A673 (cell line): Measurements from ENCODE around the gene CPT1A. TPM values are rescaled to one million over a fixed set of nuclear protein-coding genes. Genes with fewer than 3 reads are reported as not detected.

Experiments
- BruUV-seq: library from RNA; stranded (reverse); fragments of 400-500 nt; replicated peaks from 2 replicates; lab custom pipeline; 2021; lab: Mats Ljungman, UMichigan
- CTCF ChIA-PET: fragments of 300-600 bp; sonication (Branson Sonifier 250); formaldehyde crosslinking; loops from one replicate; lab custom pipeline; 2022; ENCODE audit warnings: antibody characterized with exemption; lab: Charles Lee
- POLR2A ChIA-PET: fragments of 300-600 bp; sonication (Branson Sonifier 250); formaldehyde crosslinking; loops from one replicate; lab custom pipeline; 2022; ENCODE audit warnings: antibody characterized with exemption; ENCODE audit not compliant: low non-redundant PET; lab: Charles Lee
- DNase-seq: peaks from one replicate; pipeline ENCODE4 v3.0.0-alpha.2; 2015; ENCODE audit warnings: low spot score
- H3K27ac ChIP-seq: fragments of 200-600 bp; sonication (generic); 2 replicates; pipeline ENCODE4 v1.5.1; 2016; ENCODE audit warnings: mixed run types, low read depth, mild to moderate bottlenecking, mixed read lengths, antibody characterized with exemption, low read length; ENCODE audit not compliant: poor library complexity, severe bottlenecking
- H3K27me3 ChIP-seq: fragments of 200-600 bp; sonication (generic); replicated peaks from 2 replicates; pipeline ENCODE4 v1.6.1; 2017; ENCODE audit warnings: mixed run types, low read depth, mild to moderate bottlenecking, mixed read lengths, antibody characterized with exemption, low read length; ENCODE audit not compliant: insufficient read depth, poor library complexity
- H3K36me3 ChIP-seq: fragments of 200-600 bp; sonication (generic); 2 replicates; pipeline ENCODE4 v1.6.1; 2016; ENCODE audit warnings: mixed run types, mild to moderate bottlenecking, mixed read lengths, antibody characterized with exemption, low read length; ENCODE audit not compliant: insufficient read depth, poor library complexity, severe bottlenecking
- H3K4me1 ChIP-seq: fragments of 200-600 bp; sonication (generic); 2 replicates; pipeline ENCODE4 v1.6.1; 2017; ENCODE audit warnings: mixed run types, mild to moderate bottlenecking, mixed read lengths, antibody characterized with exemption, low read length; ENCODE audit not compliant: insufficient read depth, poor library complexity, severe bottlenecking
- H3K4me3 ChIP-seq: fragments of 200-600 bp; sonication (generic); 2 replicates; pipeline ENCODE4 v1.5.1; 2016; ENCODE audit warnings: low read depth, mixed run types, mild to moderate bottlenecking, mixed read lengths, low read length; ENCODE audit not compliant: poor library complexity, severe bottlenecking
- H3K9me3 ChIP-seq: fragments of 200-600 bp; sonication (generic); 2 replicates; pipeline ENCODE4 v1.6.1; 2016; ENCODE audit warnings: mixed run types, low read depth, mild to moderate bottlenecking, mixed read lengths, antibody characterized with exemption, low read length; ENCODE audit not compliant: poor library complexity, severe bottlenecking
- CTCF ChIP-seq: fragments of 300-800, 200-600 bp; sonication (generic); conservative IDR thresholded peaks from 2 replicates; pipeline ENCODE4 v1.5.1; 2017; ENCODE audit warnings: low read depth, mild to moderate bottlenecking, antibody characterized with exemption, low read length, moderate library complexity, mixed read lengths
- EZH2 ChIP-seq: fragments of 200-600 bp; sonication (generic); IDR thresholded peaks from 2 replicates; pipeline ENCODE4 v1.6.1; 2017; ENCODE audit warnings: borderline replicate concordance, low read depth, mild to moderate bottlenecking, mixed read lengths, antibody characterized with exemption, low read length; ENCODE audit not compliant: poor library complexity, severe bottlenecking
- intact Hi-C: fragments of 100-400 bp; cut with micrococcal nuclease; formaldehyde crosslinking; loops from one replicate; pipeline ENCODE4 v1.10.0; 2022; ENCODE audit not compliant: unreplicated experiment
- total RNA-seq: library from RNA; stranded (reverse); gene quantifications from 2 replicates; pipeline ENCODE4 v1.2.3, GENCODE V29; 2021

Gene CPT1A
- total RNA-seq, 1 experiment from 2014 or later = 15.5 TPM

GRCh38 chr11:68822546-68822945 lies 19.2 kb downstream of the CPT1A start:
- ChIA-PET CTCF (no interaction called here), POLR2A (no interaction called here)
- Histone ChIP-seq H3K27me3 (no peaks in the 10 kb centered on the region), H3K9me3 (no peaks in the 10 kb centered on the region), H3K4me3 (no peak overlapping the region), H3K36me3 (no peaks in the 10 kb centered on the region), H3K4me1 (no peaks in the 10 kb centered on the region), H3K27ac (no peak overlapping the region)
- DNase-seq = no peak
- no peak for TF ChIP-seq EZH2
- BruUV-seq = no TSS peak
- intact Hi-C loops = no loop called here

GRCh38 chr11:68821670-68822069 lies 20.0 kb downstream of the CPT1A start:
- TF ChIP-seq CTCF (0 out of 2 replicates have a peak, but pooled peaks have one; percentile 27), EZH2 (no peak)
- no peaks in the 10 kb centered on the region for H3K27me3 ChIP-seq
- H3K4me1 ChIP-seq = no peaks in the 10 kb centered on the region
- no peak for DNase-seq
- ChIA-PET POLR2A (no interaction called here), CTCF (no interaction called here)
- H3K4me3 ChIP-seq = no peak overlapping the region
- no TSS peak for BruUV-seq
- no peak overlapping the region for H3K27ac ChIP-seq
- H3K9me3 ChIP-seq = no peaks in the 10 kb centered on the region
- H3K36me3 ChIP-seq = no peaks in the 10 kb centered on the region
- intact Hi-C loops = no loop called here

- ChIA-PET CTCF (interaction anchor here (0.5 kb wide), 1 partner anchor 80 kb away, joined by 3 read pairs; no protein-coding TSS in a partner anchor), POLR2A (no interaction called here)
- Histone ChIP-seq H3K4me1 (no peaks in the 10 kb centered on the region), H3K27ac (no peak overlapping the region), H3K27me3 (no peaks in the 10 kb centered on the region), H3K4me3 (no peak overlapping the region), H3K9me3 (no peaks in the 10 kb centered on the region), H3K36me3 (no peaks in the 10 kb centered on the region)
- intact Hi-C loops = no loop called here
- TF ChIP-seq EZH2 = no peak
- no peak for TF ChIP-seq CTCF
- no TSS peak for BruUV-seq
- DNase-seq = no peak
Measured at GRCh38 chr11:68819362-68819761, 22.4 kb downstream of the CPT1A start.

DNA sequence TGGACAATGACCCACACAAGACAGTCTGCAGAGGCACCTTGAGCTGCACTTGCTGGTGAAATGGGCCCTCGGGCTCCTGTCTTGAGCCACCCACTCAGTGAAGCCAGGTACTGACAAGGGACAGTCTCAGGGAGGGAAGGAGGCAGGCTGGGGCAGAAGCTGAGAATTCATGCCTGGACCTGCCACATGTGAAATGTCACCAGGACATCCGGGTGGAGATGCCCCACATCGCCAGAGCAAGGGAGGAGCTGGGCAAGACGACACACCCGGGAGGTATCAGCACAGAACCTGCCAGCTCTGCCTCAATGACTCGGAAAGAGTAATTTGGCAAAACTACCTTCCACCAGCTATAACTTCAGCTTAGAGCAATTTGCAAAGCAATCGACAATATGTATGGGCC lies 23.5 kb downstream of the CPT1A start:
- Histone ChIP-seq H3K27ac (no peak overlapping the region), H3K27me3 (no peaks in the 10 kb centered on the region), H3K4me1 (no peaks in the 10 kb centered on the region), H3K9me3 (no peaks in the 10 kb centered on the region), H3K36me3 (no peaks in the 10 kb centered on the region), H3K4me3 (no peak overlapping the region)
- no peak for DNase-seq
- ChIA-PET POLR2A (no interaction called here), CTCF (no interaction called here)
- intact Hi-C loops = no loop called here
- no TSS peak for BruUV-seq
- no peak for TF ChIP-seq EZH2
- no peak for TF ChIP-seq CTCF
